GM21619 (cell line): ENCODE data around the gene SMCO2.

Source experiments
- ATAC-seq: cut with Tn5 transposase; IDR thresholded peaks from one replicate; pipeline ENCODE4 v1.9.1; 2021; ENCODE audit not compliant: unreplicated experiment

Gene SMCO2

DNA sequence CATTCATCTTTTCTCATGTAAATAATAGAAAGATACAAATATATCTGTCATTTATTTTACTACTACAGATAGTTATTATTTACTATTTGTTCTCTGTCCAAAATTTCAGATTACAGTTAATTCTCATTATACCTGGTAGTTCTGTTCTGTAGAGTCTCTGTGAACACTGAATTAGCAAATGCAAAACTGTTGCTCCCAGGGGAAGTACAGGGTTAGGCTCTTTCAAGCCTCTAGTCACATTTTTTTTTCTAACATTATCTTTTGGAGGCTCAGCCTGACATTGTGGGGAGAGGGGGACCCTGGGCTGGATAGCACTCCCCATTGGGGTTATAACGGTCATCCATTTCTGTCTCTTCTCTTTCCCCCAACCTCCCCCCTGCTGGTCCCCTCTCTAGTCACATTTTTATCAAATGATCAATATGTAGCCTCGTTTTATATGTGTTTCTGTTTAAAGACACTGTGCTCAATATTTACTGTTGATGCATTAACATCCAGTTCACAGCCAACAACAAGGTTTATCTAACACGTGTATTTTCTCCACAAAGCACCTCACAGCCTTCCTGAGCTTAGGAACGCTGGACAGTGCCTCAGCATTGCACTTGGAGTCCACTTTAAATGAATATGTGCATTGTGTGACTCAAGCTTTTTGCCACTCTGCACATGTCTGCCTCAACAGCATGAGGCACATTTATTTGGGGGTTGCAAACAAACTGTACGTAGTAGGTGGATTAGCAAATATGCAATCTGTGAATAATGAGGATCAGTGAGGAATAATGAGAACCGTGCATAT lies 4.7 kb downstream of the SMCO2 start:
- ATAC-seq = no peak

DNA sequence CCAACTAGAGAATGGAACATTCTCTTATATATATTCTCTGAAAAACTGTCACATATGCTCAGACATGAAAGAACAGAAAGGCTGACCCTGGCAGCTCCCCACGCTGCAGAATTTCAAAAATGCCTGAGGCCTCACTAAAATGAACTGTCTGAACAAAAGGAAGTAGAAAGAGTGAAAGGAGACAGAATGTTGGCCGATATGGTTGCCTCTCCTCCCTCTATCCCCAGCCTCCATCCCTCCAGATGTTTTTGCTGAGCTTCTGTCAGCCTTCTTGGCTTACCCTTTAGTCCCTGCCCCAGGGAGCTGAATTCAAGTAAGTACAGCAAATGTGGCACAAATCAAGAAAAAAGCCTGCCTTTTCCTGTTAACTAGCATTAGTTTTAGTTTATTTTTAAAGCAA lies 6.9 kb downstream of the SMCO2 start:
- no peak for ATAC-seq

DNA sequence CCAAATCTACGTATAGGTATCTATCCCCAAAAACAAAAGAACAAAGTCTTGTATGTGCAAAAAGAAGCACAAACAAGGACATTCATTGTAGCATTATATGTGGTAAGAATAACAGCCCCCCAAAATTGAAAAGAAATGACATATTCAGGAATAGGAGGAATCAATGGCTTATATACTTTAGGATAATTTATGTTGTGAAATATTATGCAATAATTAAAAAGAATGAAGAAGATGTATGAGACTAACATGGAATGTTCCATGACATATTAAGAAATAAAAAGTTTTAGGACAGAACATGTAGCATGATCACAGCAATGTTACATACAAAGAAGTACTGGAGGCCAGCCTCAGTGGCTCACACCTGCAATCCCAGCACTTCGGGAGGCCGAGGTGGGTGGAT lies 9.1 kb downstream of the SMCO2 start:
- no peak for ATAC-seq

DNA sequence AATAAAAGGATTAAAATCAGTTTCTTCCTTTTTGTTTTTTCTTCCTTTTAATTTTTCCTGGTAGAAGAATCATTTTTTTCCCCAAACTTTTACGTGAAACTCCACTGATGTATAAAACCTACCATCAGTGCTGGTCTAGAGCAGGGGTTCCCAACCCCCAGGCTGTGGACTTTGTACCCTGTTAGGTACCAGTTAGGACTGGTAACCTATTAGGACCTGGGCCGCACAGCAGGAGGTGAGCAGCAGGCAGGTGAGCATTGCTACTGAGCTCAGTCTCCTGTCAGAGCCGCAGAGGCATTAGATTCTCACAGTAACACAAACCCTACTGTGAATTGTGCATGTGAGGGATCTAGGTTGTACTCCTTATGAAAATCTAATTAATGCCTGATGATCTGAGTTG lies 10.1 kb downstream of the SMCO2 start:
- ATAC-seq = no peak

DNA sequence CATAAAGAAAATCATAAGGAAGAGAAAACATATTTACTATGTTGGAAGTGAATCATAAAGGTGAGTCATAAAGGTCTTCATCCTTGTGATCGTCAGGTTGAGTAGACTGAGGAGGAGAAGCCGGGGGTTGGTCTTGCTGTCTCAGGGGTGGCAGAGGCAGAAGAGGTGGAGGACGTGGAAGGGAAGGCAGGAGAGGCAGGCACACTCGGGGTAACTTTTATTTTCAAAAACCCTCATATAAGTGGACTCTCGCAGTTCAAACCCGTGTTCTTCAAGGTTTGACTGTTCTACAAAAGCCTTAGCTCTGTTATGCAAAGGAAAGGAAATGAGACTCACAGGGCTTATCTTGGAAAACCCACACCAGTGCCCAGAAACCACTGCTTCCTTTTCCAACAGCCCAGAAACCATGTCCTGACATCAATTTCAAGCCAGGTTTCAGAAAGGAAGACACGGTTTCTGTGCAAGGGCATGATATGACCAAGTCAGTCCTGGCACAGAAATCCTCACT lies 14.0 kb downstream of the SMCO2 start:
- no peak for ATAC-seq

DNA sequence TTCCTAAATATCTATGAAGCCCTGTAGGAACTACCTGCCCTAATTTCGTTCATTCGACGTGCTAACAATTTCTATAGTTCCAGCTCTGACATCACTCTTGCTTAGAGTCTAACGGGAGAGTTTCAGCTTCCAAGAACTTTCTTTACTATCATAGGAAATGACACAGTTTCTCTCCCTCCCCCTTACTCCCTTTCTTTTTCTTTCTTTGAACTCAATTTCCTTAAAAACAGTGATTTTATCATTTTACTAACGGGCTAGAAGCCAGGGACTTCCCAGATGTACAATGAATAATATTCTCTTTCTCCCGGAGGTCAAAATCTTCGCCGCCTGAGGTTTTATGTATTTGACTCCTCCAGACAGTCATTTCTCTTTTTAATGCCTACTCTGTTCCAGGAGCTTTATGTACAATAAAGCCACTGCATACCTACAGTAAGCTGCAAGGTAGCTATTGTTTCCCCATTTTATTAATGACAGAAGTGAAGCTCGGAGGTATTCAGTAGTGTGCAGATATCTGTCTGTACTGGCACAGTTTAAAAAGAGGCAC lies 15.7 kb downstream of the SMCO2 start:
- ATAC-seq = no peak

DNA sequence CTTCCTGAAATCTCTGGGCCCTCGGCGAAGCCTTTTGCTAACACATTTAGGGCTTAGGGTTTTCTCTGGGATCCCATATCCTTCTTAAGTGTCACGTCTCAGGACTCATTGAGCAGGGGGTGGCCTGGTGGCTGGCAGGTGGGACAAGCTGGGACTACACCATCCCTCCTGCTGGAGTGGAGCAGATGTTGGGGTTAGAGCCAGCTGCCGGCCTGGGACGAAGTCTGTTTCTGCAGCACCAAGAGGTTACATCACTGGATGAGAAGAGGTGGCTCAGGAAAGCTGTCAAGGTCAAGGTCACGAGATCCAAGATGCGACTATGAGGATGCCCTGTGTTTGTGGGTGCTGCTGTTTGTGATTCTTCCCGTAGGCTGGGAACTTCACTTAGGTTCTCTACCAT lies 16.3 kb downstream of the SMCO2 start:
- ATAC-seq = no peak

DNA sequence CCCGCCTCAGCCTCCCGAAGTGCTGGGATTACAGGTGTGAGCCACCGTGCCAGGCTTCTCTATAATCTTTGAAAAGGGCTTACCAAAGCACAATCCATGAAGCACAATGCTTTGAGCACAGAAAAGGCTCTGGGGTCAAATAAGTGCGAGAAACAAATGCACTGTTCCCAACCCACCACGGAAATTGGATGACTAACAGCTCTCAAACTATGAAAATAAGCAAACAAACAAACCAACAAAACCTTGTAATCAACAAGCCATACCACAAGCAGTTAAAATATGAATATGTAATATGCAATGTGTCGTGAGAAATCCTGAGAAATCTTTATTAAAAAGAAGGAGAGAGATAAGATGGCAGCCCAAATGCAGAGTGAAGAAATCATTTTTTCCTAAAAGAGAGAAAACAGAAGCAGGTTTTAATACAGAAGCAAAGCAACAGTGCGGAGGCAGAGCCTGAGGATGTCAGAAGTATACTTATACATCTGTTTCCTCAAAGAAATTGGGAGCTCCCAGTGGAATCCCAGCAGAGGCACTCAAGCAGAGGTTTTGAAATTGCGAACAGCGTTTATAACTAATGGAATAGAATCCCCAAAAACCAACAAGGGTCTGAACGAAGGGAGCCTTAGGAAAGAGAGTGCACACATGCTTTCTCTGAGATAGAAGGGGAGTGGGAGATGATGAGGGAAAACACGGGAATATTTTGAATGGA lies 17.1 kb downstream of the SMCO2 start:
- no peak for ATAC-seq

DNA sequence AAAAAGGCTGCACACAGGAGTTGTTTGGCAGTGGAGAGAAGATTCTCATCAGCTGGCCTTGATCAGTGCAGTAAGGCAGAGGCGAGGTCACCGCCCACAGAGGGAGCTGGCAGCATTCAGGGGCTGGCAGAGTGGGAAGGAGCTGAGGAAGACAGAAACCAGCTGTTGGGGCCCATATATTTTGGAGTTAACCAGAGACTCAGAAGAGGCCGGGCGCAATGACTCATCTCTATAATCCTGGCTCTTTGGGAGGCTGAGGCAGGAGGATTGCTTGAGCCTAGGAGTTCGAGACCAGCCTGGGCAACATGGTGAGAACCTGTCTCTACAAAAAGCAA lies 17.7 kb downstream of the SMCO2 start:
- no peak for ATAC-seq

DNA sequence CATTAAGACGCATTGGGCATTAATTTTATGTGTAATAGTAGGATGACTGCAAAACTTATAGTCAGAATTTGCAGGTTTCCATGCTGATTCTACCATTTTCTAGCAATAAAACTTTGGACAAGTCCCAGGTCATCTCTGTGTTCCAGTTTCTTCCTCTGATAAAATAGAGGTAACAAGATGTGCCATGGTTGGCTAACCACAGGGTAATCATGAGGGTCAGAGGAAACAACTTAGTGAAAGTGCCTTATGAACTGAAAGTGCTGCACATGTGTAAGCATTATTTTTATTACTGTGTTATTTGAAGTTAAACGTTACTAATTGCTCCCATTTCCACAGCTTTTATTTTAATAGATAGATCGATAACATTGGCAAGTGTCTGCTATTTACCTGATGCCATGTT lies 21.1 kb downstream of the SMCO2 start:
- no peak for ATAC-seq

DNA sequence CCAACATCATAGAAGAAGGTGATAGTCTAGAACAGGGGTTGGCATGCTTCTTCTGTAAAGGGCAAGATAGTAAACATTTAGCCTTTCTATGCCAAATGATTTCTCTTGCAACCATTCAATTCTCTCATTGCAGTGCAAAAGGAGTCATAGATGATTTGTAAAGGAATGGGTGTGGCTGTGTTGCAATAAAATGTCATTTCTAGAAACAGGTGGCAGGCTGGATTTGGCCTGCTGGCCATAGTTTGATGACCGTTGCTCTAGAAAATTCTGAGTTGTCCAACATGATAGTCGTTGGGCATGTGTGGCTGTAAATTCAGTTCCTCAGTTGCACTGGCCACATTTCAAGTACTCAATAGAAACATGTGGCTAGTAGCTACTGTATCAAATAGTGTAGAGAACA lies 21.7 kb downstream of the SMCO2 start:
- no peak for ATAC-seq

DNA sequence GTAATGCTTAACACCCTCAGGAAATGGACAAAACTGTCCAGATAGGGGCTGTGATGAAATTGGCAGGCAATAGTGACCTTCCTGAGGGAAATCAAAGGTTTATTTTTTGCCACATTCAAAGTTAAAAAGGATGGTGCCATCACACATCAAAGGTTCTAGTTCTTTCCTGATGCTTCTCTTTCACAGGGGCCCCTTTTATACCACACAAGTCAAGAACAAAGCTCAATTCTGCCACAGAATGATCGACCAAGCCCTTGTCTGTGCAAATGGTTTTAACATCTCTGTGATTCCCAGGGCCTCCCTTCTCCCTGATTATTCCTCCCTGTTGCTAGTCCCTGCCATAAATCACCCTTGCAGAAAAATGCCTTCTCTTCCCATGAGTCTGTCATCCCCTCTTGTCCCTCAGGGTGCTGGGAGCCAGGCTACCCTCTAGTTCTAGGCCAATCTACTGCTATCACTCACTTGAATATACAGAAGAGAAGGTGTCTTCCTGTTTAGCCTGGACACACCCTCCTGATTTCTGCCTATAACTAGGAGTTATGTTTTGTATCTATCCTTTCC lies 22.7 kb downstream of the SMCO2 start:
- no peak for ATAC-seq

DNA sequence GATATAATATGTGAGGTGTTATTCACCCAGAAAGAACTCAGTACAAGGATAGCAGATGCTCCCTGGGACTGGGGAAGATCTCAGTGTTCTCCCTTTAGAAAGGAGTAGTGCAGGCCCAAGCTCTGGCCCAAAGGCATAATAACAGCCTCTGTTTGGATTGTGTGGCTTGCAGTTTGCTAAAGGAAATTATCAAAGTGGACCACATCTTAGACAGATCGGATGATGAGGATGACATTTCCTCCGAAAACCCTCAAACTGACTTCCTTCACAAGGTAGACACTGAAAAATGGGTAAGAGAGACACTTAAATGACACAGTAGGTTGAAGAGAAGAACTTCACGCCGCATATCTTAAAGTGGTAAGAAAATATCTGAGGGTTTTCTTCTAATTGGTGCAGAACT lies 26.1 kb downstream of the SMCO2 start:
- ATAC-seq = no peak

DNA sequence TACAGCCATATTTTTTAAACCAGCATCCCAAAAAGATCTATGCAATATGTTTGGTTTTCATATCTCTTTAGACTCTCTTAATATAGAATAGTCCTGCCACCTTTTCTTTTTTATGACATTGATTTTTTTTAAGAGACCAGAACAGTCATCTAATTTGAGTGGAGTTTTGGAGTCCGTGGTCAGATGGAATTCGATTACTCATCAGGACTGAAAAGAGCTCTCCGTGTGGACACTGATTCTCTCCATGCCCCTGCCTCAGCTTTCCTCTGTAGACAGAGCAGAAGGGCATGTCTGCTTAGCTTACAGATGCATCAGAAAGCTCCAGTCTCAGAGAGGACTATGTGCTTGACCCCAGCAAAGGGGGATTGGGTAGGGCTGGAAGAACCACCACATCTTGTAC lies 27.8 kb downstream of the SMCO2 start:
- no peak for ATAC-seq

DNA sequence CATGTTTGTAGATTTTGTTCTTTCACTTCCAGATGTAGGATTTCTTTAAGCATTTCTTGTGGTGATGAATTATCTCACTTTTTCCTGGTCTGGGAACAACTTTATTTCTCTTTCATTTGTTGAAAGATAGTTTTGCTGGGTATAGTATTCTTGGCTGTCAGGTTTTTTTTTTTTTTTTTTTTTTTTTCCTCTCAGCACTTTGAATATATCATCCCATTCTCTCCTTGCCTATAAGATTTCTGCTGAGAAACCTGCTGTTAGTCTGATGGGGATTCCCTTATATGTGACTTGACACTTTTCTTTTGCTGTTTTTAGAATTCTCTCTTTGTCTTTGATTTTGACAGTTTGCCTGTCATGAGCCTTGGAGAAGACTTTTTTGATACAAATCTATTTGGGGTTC lies 30.5 kb downstream of the SMCO2 start:
- no peak for ATAC-seq

DNA sequence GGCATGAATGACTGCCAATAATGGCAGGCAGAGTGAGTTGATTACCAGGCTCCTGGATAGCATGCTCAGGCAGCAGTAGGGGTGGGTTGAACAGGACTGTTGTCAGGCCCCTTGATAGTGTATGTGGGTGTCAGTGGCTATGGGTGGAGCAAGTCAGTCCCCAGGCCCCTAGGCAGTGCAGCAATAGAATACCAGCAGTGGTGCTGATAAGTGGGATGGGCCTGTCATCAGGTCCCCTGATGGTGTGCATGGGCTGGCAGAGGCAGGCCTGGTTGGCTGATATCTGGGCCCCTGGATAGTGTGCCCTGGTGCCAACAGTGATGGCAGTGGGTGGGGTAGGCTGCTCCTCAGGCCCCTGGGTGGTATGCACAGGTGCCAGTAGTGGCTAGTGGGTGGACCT lies 32.4 kb downstream of the SMCO2 start:
- no peak for ATAC-seq

DNA sequence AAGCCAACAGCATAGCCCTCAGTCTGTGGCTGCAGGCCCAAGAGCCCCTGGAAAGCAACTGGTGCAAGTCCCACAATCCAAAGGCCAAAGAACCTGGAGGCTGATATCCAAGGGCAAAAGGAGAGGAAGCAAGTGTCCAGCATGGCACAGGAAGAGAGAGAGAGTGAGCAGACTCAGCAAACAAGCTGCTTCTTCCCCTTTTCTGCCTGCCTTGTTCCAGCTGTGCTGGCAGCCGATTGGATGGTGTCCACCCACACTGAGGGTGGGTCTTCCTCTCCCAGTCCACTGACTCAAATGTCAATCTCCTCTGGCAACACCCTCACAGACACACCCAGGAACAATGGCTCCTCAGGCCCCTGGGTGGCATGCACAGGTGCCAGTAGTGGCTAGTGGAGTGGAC lies 33.5 kb downstream of the SMCO2 start:
- no peak for ATAC-seq

DNA sequence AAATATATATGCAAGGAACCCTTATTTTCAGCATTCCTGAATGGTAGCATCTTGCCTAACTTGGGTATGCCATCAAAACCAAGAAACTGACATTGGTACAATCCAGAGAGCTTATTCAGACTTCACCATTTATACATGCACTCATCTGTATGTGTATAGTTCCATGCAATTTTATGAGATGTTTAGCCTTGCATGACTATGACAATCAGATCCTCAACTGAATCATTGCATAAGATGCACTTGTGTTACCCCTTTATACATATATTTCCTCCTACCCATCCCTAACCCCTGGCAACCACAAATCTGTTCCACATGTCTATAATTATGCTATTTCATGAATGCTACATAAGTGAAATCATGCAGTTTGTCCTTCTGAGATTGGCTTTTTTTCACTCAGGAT lies 40.4 kb downstream of the SMCO2 start:
- no peak for ATAC-seq

DNA sequence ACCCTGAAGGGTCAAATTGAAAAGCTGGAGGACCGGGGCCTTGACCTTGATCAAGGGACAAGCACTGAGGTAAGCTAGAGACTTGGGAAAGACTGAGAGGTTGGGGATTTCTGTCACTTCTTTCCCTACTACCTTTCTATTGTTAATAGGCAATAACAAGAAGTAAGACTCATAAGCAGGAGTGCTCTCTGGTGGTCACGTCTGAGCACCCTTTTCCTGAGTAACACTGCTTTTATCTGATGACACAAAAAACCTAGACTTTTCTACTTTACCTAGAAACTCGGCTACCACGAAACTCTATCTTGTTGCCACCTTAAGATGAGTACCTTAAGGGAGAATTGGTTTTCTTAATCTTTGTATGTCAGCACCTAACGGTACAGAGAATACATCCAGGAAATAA lies 41.9 kb downstream of the SMCO2 start:
- no peak for ATAC-seq

DNA sequence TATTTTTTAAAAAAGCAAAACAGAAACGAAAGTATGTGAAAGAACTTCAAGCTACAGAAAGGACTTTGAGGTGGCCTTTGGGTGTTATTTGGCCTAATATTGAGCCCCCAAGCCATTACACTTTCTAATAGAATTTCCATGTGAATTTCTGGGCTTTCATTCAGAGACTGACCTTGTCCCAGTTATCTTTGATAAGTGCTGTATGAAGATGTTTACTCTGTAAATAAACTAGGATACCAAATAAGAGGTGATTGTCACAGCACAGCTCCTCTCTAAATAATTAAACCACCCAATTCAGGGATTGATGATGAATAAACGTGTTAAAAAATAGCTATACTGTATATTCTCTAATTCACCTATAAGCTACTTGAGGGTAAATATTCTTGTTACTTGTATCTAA lies 44.7 kb downstream of the SMCO2 start:
- ATAC-seq = no peak

DNA sequence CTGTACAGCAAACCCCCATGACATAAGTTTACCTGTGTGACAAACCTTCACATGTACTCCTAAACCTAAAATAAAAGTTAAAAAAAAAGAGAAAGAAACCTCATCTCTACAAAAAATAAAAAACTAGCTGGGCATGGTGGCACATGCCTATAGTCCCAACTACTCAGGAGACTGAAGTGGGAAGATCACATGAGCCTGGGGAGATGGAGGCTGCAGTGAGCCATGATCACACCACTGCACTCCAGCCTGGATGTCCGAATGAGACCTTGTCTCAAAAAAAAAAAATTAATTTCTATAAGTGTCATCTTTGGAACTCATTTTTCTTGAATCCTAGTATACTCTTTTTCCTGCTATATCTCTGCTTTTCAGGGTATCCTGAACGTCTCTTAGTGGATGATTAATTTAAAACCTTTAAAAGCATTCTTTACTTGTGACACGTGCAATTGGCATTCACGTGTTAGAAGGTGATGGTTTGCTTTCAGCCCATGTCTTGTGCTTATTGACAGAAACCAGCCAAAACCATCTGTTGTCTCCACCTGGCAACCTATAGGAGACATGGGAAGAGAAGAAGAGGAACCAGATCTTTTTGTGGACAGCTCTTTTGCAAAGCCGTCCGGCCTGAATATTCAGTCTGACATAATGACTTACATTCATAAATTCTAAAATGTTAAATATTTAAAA lies 46.9 kb downstream of the SMCO2 start:
- ATAC-seq = no peak

DNA sequence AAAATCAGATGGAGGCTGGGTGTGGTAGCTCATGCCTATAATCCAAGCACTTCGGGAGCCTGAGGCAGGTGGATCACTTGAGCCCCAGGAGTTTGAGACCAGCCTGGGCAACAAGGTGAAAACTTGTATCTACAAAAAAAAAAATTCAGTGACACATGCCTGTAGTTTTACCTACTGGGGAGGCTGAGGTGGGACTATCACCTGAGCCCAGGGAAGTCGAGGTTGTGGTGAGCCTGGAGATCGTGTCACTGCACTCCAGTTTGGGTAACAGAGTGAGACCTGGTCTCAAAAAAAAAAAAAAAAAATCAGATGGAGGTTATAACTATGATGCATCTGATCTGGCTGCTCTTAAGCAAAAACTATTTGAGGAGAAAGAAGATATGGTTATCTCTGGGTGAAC lies 50.9 kb downstream of the SMCO2 start:
- no peak for ATAC-seq
